Cortex of kidney (tissue), 1 donor: ENCODE results near the gene LIMK1.
"Not testable (repeated sequence)": the region's sequence is repeated elsewhere in the genome, so short reads cannot be mapped to it uniquely, and the experiment has no call there.

Source experiments
- DNase-seq: peaks from one replicate; lab custom pipeline; 2025; lab: John Stamatoyannopoulos, UW

The LIMK1 gene

GRCh38 chr7:74084722-74085578, 1.3 kb downstream of the LIMK1 start:
- no peak for DNase-seq

GRCh38 chr7:74087791-74088453, 4.3 kb downstream of the LIMK1 start:
- DNase-seq: no peak

- DNase-seq: no peak
Measured at GRCh38 chr7:74092321-74092963, 8.8 kb downstream of the LIMK1 start.

GRCh38 chr7:74092964-74093471, 9.4 kb downstream of the LIMK1 start:
- no peak for DNase-seq

DNA sequence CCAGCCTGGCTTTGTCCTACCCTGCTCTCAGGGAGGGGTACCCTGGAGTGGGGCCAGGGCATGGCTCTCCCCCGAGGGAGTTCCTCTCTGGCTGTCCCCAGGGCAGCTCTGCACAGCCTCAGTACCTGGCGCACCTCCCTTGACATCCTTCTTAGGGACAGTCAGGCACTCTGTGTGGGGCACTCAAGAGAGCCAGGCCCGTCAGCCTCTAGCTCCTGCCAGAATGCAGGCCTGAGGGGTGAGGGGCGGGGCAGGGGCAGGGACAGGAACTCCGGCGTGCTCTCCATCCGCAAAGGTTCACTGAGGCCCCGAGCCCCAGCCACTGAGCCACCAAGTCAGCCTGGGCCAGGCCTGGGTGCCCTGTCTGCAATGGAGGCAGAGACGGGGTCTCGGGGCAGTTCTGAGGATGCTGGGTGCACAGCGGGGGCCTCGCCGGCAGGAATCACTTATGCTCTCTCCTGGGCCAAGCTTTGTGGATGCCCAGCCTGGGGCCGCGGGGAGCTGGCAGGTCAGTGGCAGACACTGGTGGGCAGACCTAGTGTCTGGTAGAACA, 10.1 kb downstream of the LIMK1 start:
- no peak for DNase-seq

- DNase-seq: no peak
Measured at GRCh38 chr7:74094224-74095101, 10.9 kb downstream of the LIMK1 start.

DNA sequence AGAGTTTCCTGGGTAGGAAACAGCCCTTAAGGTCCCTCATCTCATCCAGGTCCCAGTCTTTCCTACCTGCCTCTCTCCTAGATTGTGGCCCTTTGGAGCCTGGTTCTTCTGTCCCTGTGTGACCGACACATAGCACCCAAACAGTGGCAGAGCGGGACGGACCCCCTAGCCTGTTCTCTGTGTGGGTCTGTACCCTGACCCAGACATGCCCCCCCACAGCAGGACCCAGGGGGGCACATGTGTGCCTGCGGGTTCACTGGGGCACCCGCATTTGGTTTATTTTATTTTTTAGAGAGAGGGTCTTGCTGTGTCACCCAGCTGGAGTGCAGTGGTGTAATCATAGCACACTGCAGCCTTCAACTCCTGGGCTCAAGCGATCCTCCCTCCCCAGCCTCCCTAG, 11.5 kb downstream of the LIMK1 start:
- no peak for DNase-seq

GRCh38 chr7:74097937-74098614, 14.5 kb downstream of the LIMK1 start:
- no peak for DNase-seq

DNA sequence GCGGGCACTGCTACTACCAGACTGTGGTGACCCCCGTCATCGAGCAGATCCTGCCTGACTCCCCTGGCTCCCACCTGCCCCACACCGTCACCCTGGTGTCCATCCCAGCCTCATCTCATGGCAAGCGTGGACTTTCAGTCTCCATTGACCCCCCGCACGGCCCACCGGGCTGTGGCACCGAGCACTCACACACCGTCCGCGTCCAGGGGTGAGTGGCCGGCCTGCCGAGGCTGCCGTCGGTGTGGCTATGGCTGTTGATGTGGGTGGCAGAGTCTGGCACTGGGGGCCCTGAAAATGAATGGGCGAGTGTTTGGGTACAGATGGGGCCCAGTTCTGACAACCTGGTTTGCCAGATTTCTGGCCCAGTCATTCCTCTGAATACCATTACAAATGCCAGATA, 15.4 kb downstream of the LIMK1 start:
- no peak for DNase-seq

DNA sequence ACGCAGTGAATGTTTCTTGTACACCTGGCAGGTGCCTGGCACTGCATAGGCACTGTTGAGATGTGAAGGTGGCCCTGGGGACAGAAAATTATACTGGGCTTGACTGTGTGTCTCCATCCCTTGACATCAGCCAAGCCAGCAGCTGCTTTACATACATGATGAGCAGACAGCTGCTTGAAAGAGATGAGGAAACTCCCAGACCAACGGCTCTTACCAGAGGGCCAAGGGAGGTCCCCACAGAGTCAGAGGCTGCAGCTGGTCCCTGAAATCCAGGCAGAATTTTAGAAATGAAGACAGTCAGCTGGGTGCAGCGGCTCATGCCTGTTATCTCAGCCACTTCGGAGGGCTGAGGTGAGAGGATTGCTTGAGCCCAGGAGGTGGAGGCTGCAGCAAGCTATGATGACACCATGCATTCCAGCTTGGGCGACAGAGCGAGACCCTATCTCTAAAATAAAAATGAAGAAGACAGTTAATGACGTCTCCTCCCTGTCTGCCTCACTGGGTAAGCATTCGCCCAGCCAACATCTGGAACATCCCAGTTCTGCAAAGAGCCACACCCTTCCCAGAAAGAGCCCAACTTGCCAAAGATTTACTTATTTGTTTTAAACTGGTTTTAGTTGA, 17.6 kb downstream of the LIMK1 start:
- DNase-seq: no peak

GRCh38 chr7:74103219-74103772, 19.7 kb downstream of the LIMK1 start:
- DNase-seq: no peak

DNA sequence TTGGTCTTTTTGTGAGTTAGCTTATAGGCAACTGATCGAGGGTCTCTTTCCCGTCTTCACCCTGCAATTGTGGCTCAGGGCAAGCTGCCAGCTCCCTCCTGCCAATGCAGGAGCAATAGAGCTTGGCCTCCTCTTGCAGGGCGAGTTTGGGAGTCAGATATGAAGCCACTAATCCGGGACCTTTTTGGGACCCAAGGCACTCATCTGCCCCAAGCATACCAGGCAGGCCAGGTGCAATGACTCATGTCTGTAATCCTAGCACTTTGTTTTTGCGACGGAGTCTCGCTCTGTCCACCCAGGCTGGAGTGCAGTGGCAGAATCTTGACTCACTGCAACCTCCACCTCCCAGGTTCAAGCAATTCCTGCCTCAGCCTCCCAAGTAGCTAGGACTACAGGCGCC, 21.1 kb downstream of the LIMK1 start:
- no peak for DNase-seq

- DNase-seq: no peak
Measured at GRCh38 chr7:74105992-74106391, 22.4 kb downstream of the LIMK1 start.

DNA sequence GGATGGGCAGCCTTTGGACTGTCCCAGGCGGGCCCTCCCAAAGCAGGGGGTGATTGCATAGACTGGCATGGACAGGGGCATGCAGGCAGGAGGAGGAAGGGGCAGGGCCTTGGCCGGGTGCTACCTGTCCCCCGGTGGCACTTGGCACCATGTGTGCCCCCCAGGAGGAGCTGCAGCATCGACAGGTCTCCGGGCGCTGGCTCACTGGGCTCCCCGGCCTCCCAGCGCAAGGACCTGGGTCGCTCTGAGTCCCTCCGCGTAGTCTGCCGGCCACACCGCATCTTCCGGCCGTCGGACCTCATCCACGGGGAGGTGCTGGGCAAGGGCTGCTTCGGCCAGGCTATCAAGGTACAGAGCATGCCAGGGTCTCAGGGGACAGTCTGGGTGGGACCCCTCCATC, 23.2 kb downstream of the LIMK1 start:
- no peak for DNase-seq

- DNase-seq: no peak
Measured at GRCh38 chr7:74115326-74115725, 31.7 kb downstream of the LIMK1 start.

DNA sequence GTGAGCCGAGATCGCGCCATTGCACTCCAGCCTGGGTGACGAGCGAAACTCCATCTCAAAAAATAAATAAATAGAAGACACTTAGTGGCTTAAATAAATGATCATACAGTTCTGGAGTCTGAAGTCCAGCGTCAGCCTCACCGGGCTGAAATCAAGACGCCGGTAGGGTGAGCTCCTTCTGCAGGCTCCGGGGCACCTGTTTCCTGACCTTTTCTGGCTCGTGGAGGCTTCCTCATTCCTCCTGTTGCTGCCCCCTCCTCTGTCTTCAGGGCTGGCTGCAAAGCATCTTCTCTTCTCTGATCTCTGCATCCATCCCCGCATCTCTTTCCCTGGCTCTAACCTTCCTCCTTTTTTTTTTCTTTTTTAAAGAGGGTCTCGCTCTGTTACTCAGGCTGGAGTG, 32.8 kb downstream of the LIMK1 start:
- no peak for DNase-seq

DNA sequence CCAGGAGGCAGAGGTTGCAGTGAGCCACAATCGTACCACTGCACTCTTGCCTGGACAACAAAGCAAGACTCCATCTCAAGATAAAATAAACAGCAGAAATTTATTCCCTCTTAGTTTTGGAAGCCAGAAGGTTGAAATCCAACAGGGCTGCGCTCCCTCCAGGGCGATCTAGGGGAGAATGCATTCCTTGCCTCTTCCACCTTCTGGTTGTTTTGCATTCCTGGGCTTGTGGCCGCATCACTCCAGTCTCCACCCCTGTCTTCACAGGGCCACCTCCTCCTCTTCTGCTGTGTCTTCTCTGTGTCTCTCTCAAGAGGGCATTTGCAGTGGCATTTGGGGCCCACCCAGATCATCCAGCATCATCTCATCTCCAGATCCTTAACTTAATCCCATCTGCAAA, 36.2 kb downstream of the LIMK1 start:
- DNase-seq: no peak

GRCh38 chr7:74121401-74122249, 38.0 kb downstream of the LIMK1 start:
- DNase-seq: no peak

- not testable (repeated sequence) for DNase-seq
Measured at GRCh38 chr7:74123892-74124291, 40.3 kb downstream of the LIMK1 start.
